B cell (primary cell): ENCODE data around the gene IL1F10. TPM values are rescaled to one million over a fixed set of nuclear protein-coding genes. Genes with fewer than 3 reads are reported as not detected.

Experiments
- ATAC-seq: fragments of 200-7000 bp; cut with Tn5 transposase; one replicate; pipeline ENCODE4 v1.10.0; 2021; ENCODE audit warnings: low read depth, mild to moderate bottlenecking, moderate number of reproducible peaks, moderate library complexity
- CTCF ChIA-PET: fragments of 350-600 bp; sonication (Branson Sonifier 250); formaldehyde crosslinking; loops from one replicate; lab custom pipeline; 2021; ENCODE audit warnings: antibody characterized with exemption, inconsistent platforms; lab: Charles Lee
- POLR2A ChIA-PET: fragments of 350-600 bp; sonication (Branson Sonifier 250); formaldehyde crosslinking; loops from one replicate; lab custom pipeline; 2021; ENCODE audit warnings: antibody characterized with exemption; lab: Charles Lee
- DNase-seq: peaks from one replicate; pipeline ENCODE4 v3.0.0; 2013
- H2AFZ ChIP-seq: 2 replicates; pipeline ENCODE4 v1.6.1; 2012; ENCODE audit warnings: mild to moderate bottlenecking, low read depth, low read length; ENCODE audit not compliant: insufficient read depth, poor library complexity, severe bottlenecking
- H3K27ac ChIP-seq, 2 donors: 1 replicate in 1 of 2; 2 replicates in 1 of 2; pipeline ENCODE4 v1.5.1; 2012 to 2013; ENCODE audit warnings: low read length in 2 of 2, mild to moderate bottlenecking in 2 of 2, moderate library complexity in 1 of 2
- H3K27me3 ChIP-seq, 4 experiments: fragments of 200-600 bp in 1 of 4; sonication (generic) in 1 of 4; replicated peaks in 1 of 4; 1 replicate in 2 of 4; 2 replicates in 2 of 4; pipeline versions ENCODE4 v1.6.1 to v1.7.0; 2013 to 2016; ENCODE audit warnings: low read length in 3 of 4, mild to moderate bottlenecking in 2 of 4, mixed read lengths in 1 of 4, moderate library complexity in 1 of 4; ENCODE audit not compliant: insufficient read depth in 4 of 4, control insufficient read depth in 3 of 4; ENCODE audit errors: control extremely low read depth in 1 of 4
- H3K36me3 ChIP-seq, 2 experiments: replicated peaks in 1 of 2; 1 replicate in 1 of 2; 2 replicates in 1 of 2; pipeline versions ENCODE4 v1.6.1 to v1.7.1; 2013; ENCODE audit warnings: low read length in 1 of 2; ENCODE audit not compliant: insufficient read depth in 2 of 2, control insufficient read depth in 1 of 2; ENCODE audit errors: control extremely low read depth in 1 of 2, extremely low read depth in 1 of 2
- H3K4me1 ChIP-seq, 2 donors: fragments of 200-600 bp in 1 of 2; sonication (generic) in 1 of 2; 1 replicate in 1 of 2; 2 replicates in 1 of 2; pipeline versions ENCODE4 v1.5.1 to v1.6.1; 2013 to 2017; ENCODE audit warnings: low read length in 2 of 2; ENCODE audit not compliant: control insufficient read depth in 2 of 2, insufficient read depth in 2 of 2
- H3K4me2 ChIP-seq: replicated peaks from 2 replicates; pipeline ENCODE3; 2012; ENCODE audit warnings: mild to moderate bottlenecking, low read depth, low read length; ENCODE audit not compliant: poor library complexity, severe bottlenecking
- H3K4me3 ChIP-seq, 5 experiments: fragments of 200-600 bp in 1 of 5; sonication (generic) in 1 of 5; 1 replicate in 3 of 5; 2 replicates in 2 of 5; pipeline versions ENCODE4 v1.5.1 to v1.7.0; 2011 to 2016; ENCODE audit warnings: low read length in 4 of 5, mild to moderate bottlenecking in 4 of 5, low read depth in 2 of 5, control low read depth in 1 of 5, moderate library complexity in 1 of 5; ENCODE audit not compliant: insufficient read depth in 1 of 5; ENCODE audit errors: control extremely low read depth in 1 of 5, extremely low read depth in 1 of 5
- H3K79me2 ChIP-seq: fragments of 200-600 bp; sonication (generic); one replicate; pipeline ENCODE4 v1.6.0; 2016; ENCODE audit warnings: low read length; ENCODE audit not compliant: control insufficient read depth, insufficient read depth
- H3K9ac ChIP-seq: fragments of 200-600 bp; sonication (generic); 2 replicates; pipeline ENCODE4 v1.6.1; 2017; ENCODE audit warnings: mild to moderate bottlenecking, low read length, moderate library complexity
- H3K9me3 ChIP-seq, 3 donors: one replicate each; pipeline versions ENCODE4 v1.6.1 to v1.7.1; 2013; ENCODE audit warnings: low read length in 2 of 3; ENCODE audit not compliant: control insufficient read depth in 2 of 3, insufficient read depth in 1 of 3; ENCODE audit errors: control extremely low read depth in 1 of 3
- H4K20me1 ChIP-seq: 2 replicates; pipeline ENCODE4 v1.6.0; 2012; ENCODE audit warnings: mild to moderate bottlenecking, low read length; ENCODE audit not compliant: insufficient read depth, control insufficient read depth, poor library complexity, severe bottlenecking
- H3K27ac Mint-ChIP-seq: one replicate; pipeline ENCODE4 v1.8.0; 2021; ENCODE audit warnings: mixed read lengths
- H3K27me3 Mint-ChIP-seq: one replicate; pipeline ENCODE4 v1.8.0; 2021; ENCODE audit warnings: mixed read lengths
- H3K4me1 Mint-ChIP-seq: one replicate; pipeline ENCODE4 v1.8.0; 2021; ENCODE audit warnings: mixed read lengths
- H3K4me3 Mint-ChIP-seq: one replicate; pipeline ENCODE4 v1.8.0; 2021; ENCODE audit warnings: mixed read lengths
- H3K9me3 Mint-ChIP-seq: one replicate; pipeline ENCODE4 v1.8.0; 2022; ENCODE audit warnings: mixed read lengths; ENCODE audit not compliant: insufficient read depth
- CTCF ChIP-seq: fragments of 200-600 bp; IDR thresholded peaks from one replicate; pipeline ENCODE4 v1.8.0; 2022; ENCODE audit warnings: antibody characterized with exemption, mild to moderate bottlenecking
- EZH2 ChIP-seq: IDR thresholded peaks from 2 replicates; pipeline ENCODE4 v1.6.1; 2012; ENCODE audit warnings: borderline replicate concordance, low read depth, mild to moderate bottlenecking, moderate library complexity, low read length; ENCODE audit not compliant: insufficient read depth, poor library complexity, severe bottlenecking
- WGBS: methylation state at CpG from one replicate; pipeline ENCODE4 v1.1.5; 2013; ENCODE audit warnings: missing lambda C conversion rate; ENCODE audit not compliant: insufficient coverage; 5-methylcytosine and 5-hydroxymethylcytosine counted together
- intact Hi-C: fragments of 100-400 bp; cut with micrococcal nuclease; formaldehyde crosslinking; loops from one replicate; pipeline ENCODE4 v1.10.0; 2022
- polyA plus RNA-seq: library from polyadenylated mRNA; depleted of rRNA; stranded (reverse); fragments of >200 nt; gene quantifications from 2 replicates; pipeline ENCODE4 v1.2.3, GENCODE V29; 2012
- total RNA-seq, 2 donors: library from RNA; stranded (reverse); fragments of 120-200 nt in 1 of 2; gene quantifications; 1 replicate in 1 of 2; 2 replicates in 1 of 2; pipeline versions ENCODE4 v1.2.3 to v1.2.4, GENCODE V29; 2013 to 2022

Gene IL1F10
- total and polyA plus RNA-seq, 2 donors (not counting 1 experiment from before 2014, with no cell fraction given), result not detected

GRCh38 chr2:113054066-113054465 lies 13.7 kb upstream of the IL1F10 start:
- no peaks in the 10 kb centered on the region for H3K4me1 ChIP-seq
- no peaks in the 10 kb centered on the region for H4K20me1 ChIP-seq
- H3K27me3 Mint-ChIP-seq, result peaks cover 25% of the 10 kb centered on the region
- CTCF ChIA-PET, result no interaction called here
- no peak overlapping the region for H3K9ac ChIP-seq
- H3K9me3 ChIP-seq, result peaks cover 0 to 22% (median 17%) of the 10 kb centered on the region in 3 donors
- intact Hi-C loops, result no loop called here
- H3K4me2 ChIP-seq, result no peak overlapping the region
- no peak for ATAC-seq
- no peak for TF ChIP-seq CTCF
- TF ChIP-seq EZH2, result no peak
- H3K4me3 Mint-ChIP-seq, result no peak overlapping the region
- H3K36me3 ChIP-seq, result no peaks in the 10 kb centered on the region
- H3K4me3 ChIP-seq, result no peak overlapping the region
- DNase-seq, result no peak
- H3K79me2 ChIP-seq, result no peaks in the 10 kb centered on the region
- H3K27me3 ChIP-seq, result peaks cover 0 to 4% (median 0%) of the 10 kb centered on the region in 4 experiments
- H3K27ac Mint-ChIP-seq, result no peak overlapping the region
- POLR2A ChIA-PET, result no interaction called here
- peaks cover 12% of the 10 kb centered on the region for H3K9me3 Mint-ChIP-seq
- no peaks in the 10 kb centered on the region for H3K4me1 Mint-ChIP-seq
- no peak overlapping the region for H2AFZ ChIP-seq
- H3K27ac ChIP-seq, result no peak overlapping the region

GRCh38 chr2:113056521-113056920 lies 11.2 kb upstream of the IL1F10 start:
- TF ChIP-seq CTCF (no peak), EZH2 (no peak)
- POLR2A ChIA-PET, result no interaction called here
- DNase-seq, result no peak

More at GRCh38 chr2:113056521-113056920, 11.2 kb upstream of the IL1F10 start:
- Mint-ChIP-seq H3K27ac (no peak overlapping the region), H3K4me1 (no peaks in the 10 kb centered on the region), H3K4me3 (no peak overlapping the region), H3K9me3 (peaks cover 12% of the 10 kb centered on the region), H3K27me3 (peaks cover 25% of the 10 kb centered on the region)
- Histone ChIP-seq H3K9me3 (peaks cover 0 to 22% (median 8%) of the 10 kb centered on the region in 3 donors), H3K27ac (no peak overlapping the region), H4K20me1 (no peaks in the 10 kb centered on the region), H3K4me1 (no peaks in the 10 kb centered on the region), H2AFZ (no peak overlapping the region), H3K4me2 (no peak overlapping the region), H3K36me3 (no peaks in the 10 kb centered on the region), H3K9ac (no peak overlapping the region), H3K27me3 (peaks cover 0 to 4% (median 0%) of the 10 kb centered on the region in 4 experiments), H3K4me3 (no peak overlapping the region), H3K79me2 (no peaks in the 10 kb centered on the region)
- ATAC-seq, result no peak
- WGBS, result no CpG with 5 or more reads among the region's 1 CpG
- CTCF ChIA-PET, result no interaction called here
- intact Hi-C loops, result no loop called here
